Measurements from ENCODE around the gene S100A10.

The S100A10 gene

GRCh38 chr1:152001631-152002584 is 8.2 kb upstream of the S100A10 start:
- peak; percentile 96 for TF ChIP-seq CTCF (IDR thresholded peaks at IDR 0.05; ENCODE audit: low read depth, low read length)
- H3K4me3 ChIP-seq (ENCODE audit: low read depth, low read length) = no peak overlapping the region

- no peak for TF ChIP-seq CTCF (IDR thresholded peaks at IDR 0.05; ENCODE audit: low read depth, low read length)
- H3K4me3 ChIP-seq (ENCODE audit: low read depth, low read length) = no peak overlapping the region
Measured at GRCh38 chr1:152000964-152001630, 7.4 kb upstream of the S100A10 start.

- no peak for TF ChIP-seq CTCF (IDR thresholded peaks at IDR 0.05; ENCODE audit: low read depth, low read length)
- no peak overlapping the region for H3K4me3 ChIP-seq (ENCODE audit: low read depth, low read length)
Measured at GRCh38 chr1:151998611-151999362, 5.1 kb upstream of the S100A10 start.

- TF ChIP-seq CTCF (IDR thresholded peaks at IDR 0.05; ENCODE audit: low read depth, low read length) = no peak
- no peak overlapping the region for H3K4me3 ChIP-seq (ENCODE audit: low read depth, low read length)
Measured at GRCh38 chr1:151997284-151997570, 3.6 kb upstream of the S100A10 start.

- no peak for TF ChIP-seq CTCF (IDR thresholded peaks at IDR 0.05; ENCODE audit: low read depth, low read length)
- H3K4me3 ChIP-seq (ENCODE audit: low read depth, low read length) = no peak overlapping the region
Measured at GRCh38 chr1:151995774-151996173, 2.1 kb upstream of the S100A10 start.

- H3K4me3 ChIP-seq (ENCODE audit: low read depth, low read length) = no peak overlapping the region
- TF ChIP-seq CTCF (IDR thresholded peaks at IDR 0.05; ENCODE audit: low read depth, low read length) = no peak
Measured at GRCh38 chr1:151994956-151995355, 1.3 kb upstream of the S100A10 start.
